ENCODE results near the gene SORCS2. TPM values are rescaled to one million over a fixed set of nuclear protein-coding genes. Genes with fewer than 3 reads are reported as not detected.

SORCS2 gene
- total and polyA plus RNA-seq, 2 of the 8 experiments (the other 6 are each of a cell fraction or from before 2014, with no cell fraction given), result 0.36 to 1.8 TPM

GRCh38 chr4:7295911-7296660 lies 103.7 kb downstream of the SORCS2 start:
- H3K4me1 ChIP-seq (replicated peaks in 1 of 4; ENCODE audit: control insufficient read depth in 3 of 4, insufficient read depth in 4 of 4, low read length in 3 of 4), result peaks cover 0 to 5% (median 0%) of the 10 kb centered on the region in 4 experiments; a peak in 1 of 7 replicates
- H4K20me1 ChIP-seq (replicated peaks in 1 of 2; ENCODE audit: control insufficient read depth in 1 of 2, insufficient read depth in 2 of 2, low read length in 2 of 2), result peaks cover 0 to 1% of the 10 kb centered on the region in 2 experiments
- no peak overlapping the region for H2BK20ac ChIP-seq (ENCODE audit: low read length)
- H3K23me2 ChIP-seq (ENCODE audit: low read depth, low read length), result no peaks in the 10 kb centered on the region; the same call in 1 of the 2 replicates
- H2BK5ac ChIP-seq (ENCODE audit: low read depth, low read length), result no peak overlapping the region
- H3K27me3 ChIP-seq (replicated peaks in 1 of 4; ENCODE audit: control insufficient read depth in 3 of 4, extremely low read depth in 1 of 4, insufficient read depth in 3 of 4, low read length in 3 of 4), result no peaks in the 10 kb centered on the region
- TF ChIP-seq CTCF (IDR thresholded peaks at IDR 0.05; ENCODE audit: control extremely low read depth in 1 of 3, insufficient read depth in 1 of 3, low read depth in 1 of 3, low read length in 3 of 3) (peak in 2 of 3 experiments; percentile 52 to 57; a peak in 3 of 4 replicates), ZNF274 (IDR thresholded peaks at IDR 0.05; ENCODE audit: borderline replicate concordance, extremely low read depth, low read length) (no peak), RAD21 (IDR thresholded peaks at IDR 0.05 in 1 of 2, conservative IDR thresholded peaks at IDR 0.05 in 1 of 2; ENCODE audit: low read depth in 2 of 2, low read length in 2 of 2) (peak; percentile 69 to 79), KDM1A (IDR thresholded peaks at IDR 0.05; ENCODE audit: borderline replicate concordance, low read length) (no peak), MAFK (IDR thresholded peaks at IDR 0.05; ENCODE audit: low read depth, low read length) (no peak)
- H2AFZ ChIP-seq (ENCODE audit: low read length), result no peak overlapping the region
- FAIRE-seq (no peak), DNase-seq (ENCODE audit: low read depth in 1 of 2, low spot score in 2 of 2) (peak in 1 of 2 experiments; percentile 62)
- no peaks in the 10 kb centered on the region for H3K9me3 ChIP-seq (ENCODE audit: insufficient read depth in 2 of 2, low read depth in 1 of 2, low read length in 1 of 2)
- no peak overlapping the region; the same call in 1 of the 2 replicates for H3K18ac ChIP-seq (ENCODE audit: extremely low read depth, low read length)
- no peak overlapping the region for H3K4me3 ChIP-seq (ENCODE audit: extremely low read depth in 1 of 4, insufficient read depth in 2 of 4, low read depth in 3 of 4, low read length in 4 of 4)
- H3K56ac ChIP-seq (replicated peaks; ENCODE audit: insufficient read length, low read depth, low read length), result no peak overlapping the region
- CTCF ChIA-PET (ENCODE audit: partially characterized antibody), result interaction anchor here (0.8 to 4.9 kb wide), 22 partner anchors 9 to 200 kb away, joined by 3 to 38 read pairs (median 4); partner anchors contain the start of gene SORCS2
- no peak overlapping the region for H2BK12ac ChIP-seq (ENCODE audit: low read depth, low read length)
- POLR2A ChIA-PET (ENCODE audit: partially characterized antibody), result no interaction called here
- H3K23ac ChIP-seq (ENCODE audit: insufficient read length), result no peak overlapping the region
- no peaks in the 10 kb centered on the region; the same call in 1 of the 2 replicates for H3K79me1 ChIP-seq (ENCODE audit: low read depth, low read length)
- peak overlapping the region; percentile 18; the same call in 1 of the 2 replicates for H4K8ac ChIP-seq (ENCODE audit: extremely low read depth, insufficient read depth, low read length)
- no peak overlapping the region for H2BK120ac ChIP-seq (replicated peaks; ENCODE audit: low read depth, low read length)
- no peak overlapping the region for H3K14ac ChIP-seq (ENCODE audit: insufficient read length)
- H3K36me3 ChIP-seq (ENCODE audit: control insufficient read depth in 2 of 4, insufficient read depth in 4 of 4, low read length in 3 of 4), result no peaks in the 10 kb centered on the region
- no peak overlapping the region for H3K9ac ChIP-seq (replicated peaks in 1 of 4; ENCODE audit: extremely low read depth in 1 of 4, low read depth in 3 of 4, low read length in 3 of 4)
- no peak overlapping the region for H2BK15ac ChIP-seq (ENCODE audit: low read length)
- no peak overlapping the region for H4K91ac ChIP-seq (replicated peaks; ENCODE audit: insufficient read length, low read length)
- H3K4ac ChIP-seq (replicated peaks; ENCODE audit: insufficient read length, low read depth, low read length), result no peak overlapping the region
- no peak overlapping the region for H3K27ac ChIP-seq (ENCODE audit: low read depth, low read length)
- no peak overlapping the region for H4K5ac ChIP-seq (ENCODE audit: insufficient read length, low read depth, low read length)
- 82% methylated on average over 18 of the region's 19 CpGs; no CpG with 5 or more reads in 1 of the 2 experiments for WGBS, 2 experiments (ENCODE audit: extremely low coverage in 1 of 2, insufficient coverage in 1 of 2, insufficient read length in 1 of 2, insufficient replicate concordance in 2 of 2, low coverage in 1 of 2, low lambda C conversion rate in 2 of 2, missing lambda C conversion rate in 1 of 2)
- H3K4me2 ChIP-seq (ENCODE audit: insufficient read depth in 1 of 2, low read depth in 2 of 2, low read length in 2 of 2), result no peak overlapping the region
- H2AK5ac ChIP-seq (ENCODE audit: low read depth, low read length), result no peak overlapping the region
- no peaks in the 10 kb centered on the region for H3K79me2 ChIP-seq (ENCODE audit: control insufficient read depth in 1 of 2, insufficient read depth in 2 of 2, low read length in 2 of 2)
